Neuronal stem cell (in vitro differentiated cells): ENCODE results near the gene PTAR1.

ENCODE experiments used
- DNase-seq: peaks from one replicate; pipeline ENCODE4 v3.0.0-alpha.2; 2013; ENCODE audit warnings: low spot score
- H2AFZ ChIP-seq: one replicate; pipeline ENCODE4 v1.6.1; 2013; ENCODE audit warnings: mild to moderate bottlenecking, low read length, inconsistent platforms
- H2AK5ac ChIP-seq: 2 replicates; pipeline ENCODE4 v1.6.1; 2013; ENCODE audit warnings: low read depth, mild to moderate bottlenecking, inconsistent platforms, low read length, moderate library complexity, mixed read lengths
- H2BK120ac ChIP-seq: 2 replicates; pipeline ENCODE4 v1.6.1; 2013; ENCODE audit warnings: low read depth, mild to moderate bottlenecking, inconsistent platforms, low read length, moderate library complexity, mixed read lengths
- H2BK12ac ChIP-seq: one replicate; pipeline ENCODE4 v1.6.1; 2013; ENCODE audit warnings: low read length, inconsistent platforms
- H2BK15ac ChIP-seq: 2 replicates; pipeline ENCODE4 v1.6.1; 2013; ENCODE audit warnings: mild to moderate bottlenecking, low read length, inconsistent platforms, mixed read lengths
- H2BK5ac ChIP-seq: one replicate; pipeline ENCODE4 v1.6.1; 2013; ENCODE audit warnings: inconsistent platforms, mild to moderate bottlenecking, low read length, moderate library complexity
- H3K14ac ChIP-seq: one replicate; pipeline ENCODE4 v1.6.1; 2013; ENCODE audit warnings: low read length, inconsistent platforms
- H3K18ac ChIP-seq: 2 replicates; pipeline ENCODE4 v1.6.1; 2013; ENCODE audit warnings: low read length, inconsistent platforms
- H3K23ac ChIP-seq: 2 replicates; pipeline ENCODE4 v1.6.1; 2013; ENCODE audit warnings: low read depth, mild to moderate bottlenecking, mixed read lengths, low read length, inconsistent platforms; ENCODE audit not compliant: poor library complexity
- H3K27ac ChIP-seq: replicated peaks from 3 replicates; pipeline ENCODE4 v1.5.1; 2013; ENCODE audit warnings: low read length, inconsistent platforms
- H3K27me3 ChIP-seq, 3 experiments: 2 replicates each; pipeline ENCODE4 v1.6.1; 2013; ENCODE audit warnings: low read length in 3 of 3, mild to moderate bottlenecking in 2 of 3, inconsistent platforms in 1 of 3, low read depth in 1 of 3, mixed read lengths in 1 of 3, moderate library complexity in 1 of 3; ENCODE audit not compliant: control insufficient read depth in 3 of 3, insufficient read depth in 3 of 3
- H3K36me3 ChIP-seq, 2 donors: replicated peaks in 1 of 2; 2 replicates each; pipeline ENCODE4 v1.6.1; 2013; ENCODE audit warnings: low read length in 2 of 2; ENCODE audit not compliant: control insufficient read depth in 2 of 2, insufficient read depth in 2 of 2
- H3K4ac ChIP-seq: 2 replicates; pipeline ENCODE4 v1.6.1; 2013; ENCODE audit warnings: inconsistent platforms, mild to moderate bottlenecking, low read length, moderate library complexity
- H3K4me1 ChIP-seq, 2 donors: 1 replicate in 1 of 2; 2 replicates in 1 of 2; pipeline ENCODE4 v1.6.1; 2013; ENCODE audit warnings: low read length in 2 of 2, low read depth in 1 of 2; ENCODE audit not compliant: control insufficient read depth in 2 of 2, insufficient read depth in 1 of 2
- H3K4me2 ChIP-seq: one replicate; pipeline ENCODE4 v1.6.1; 2013; ENCODE audit warnings: mild to moderate bottlenecking, low read length, inconsistent platforms; ENCODE audit not compliant: insufficient read depth, poor library complexity, severe bottlenecking
- H3K4me3 ChIP-seq, 2 donors: 2 replicates each; pipeline ENCODE4 v1.5.1; 2013; ENCODE audit warnings: low read length in 2 of 2, mild to moderate bottlenecking in 2 of 2, inconsistent platforms in 1 of 2, moderate library complexity in 1 of 2
- H3K79me1 ChIP-seq: one replicate; pipeline ENCODE4 v1.6.1; 2013; ENCODE audit warnings: low read depth, mild to moderate bottlenecking, inconsistent platforms, low read length, moderate library complexity
- H3K9ac ChIP-seq: one replicate; pipeline ENCODE4 v1.6.1; 2013; ENCODE audit warnings: mild to moderate bottlenecking, low read depth, low read length, inconsistent platforms; ENCODE audit not compliant: poor library complexity
- H3K9me3 ChIP-seq, 2 donors: replicated peaks in 1 of 2; 2 replicates each; pipeline versions ENCODE3 to v1.6.1; 2013; ENCODE audit warnings: low read length in 2 of 2, mild to moderate bottlenecking in 2 of 2, inconsistent platforms in 1 of 2, low read depth in 1 of 2, mixed read lengths in 1 of 2, moderate library complexity in 1 of 2; ENCODE audit not compliant: control insufficient read depth in 2 of 2, insufficient read depth in 1 of 2
- H4K8ac ChIP-seq: one replicate; pipeline ENCODE4 v1.6.1; 2013; ENCODE audit warnings: low read depth, mild to moderate bottlenecking, inconsistent platforms, low read length, moderate library complexity
- H4K91ac ChIP-seq: one replicate; pipeline ENCODE4 v1.6.1; 2013; ENCODE audit warnings: low read length, low read depth, mild to moderate bottlenecking, inconsistent platforms; ENCODE audit not compliant: poor library complexity
- WGBS, 2 donors: extraction: QIAGEN DNeasy Blood & Tissue Kit; methylation state at CpG; one replicate each; pipeline ENCODE4 v1.1.7; 2013; ENCODE audit warnings: missing lambda C conversion rate in 2 of 2, mixed read lengths in 1 of 2; ENCODE audit not compliant: insufficient read length in 2 of 2, insufficient replicate concordance in 1 of 2; ENCODE audit errors: extremely low coverage in 2 of 2; 5-methylcytosine and 5-hydroxymethylcytosine counted together

PTAR1 gene

GRCh38 chr9:69674112-69674685 lies 85.6 kb downstream of the PTAR1 start:
- Histone ChIP-seq H3K36me3 (no peaks in the 10 kb centered on the region), H3K4me2 (no peak overlapping the region), H4K91ac (no peak overlapping the region), H3K79me1 (no peaks in the 10 kb centered on the region), H3K23ac (no peak overlapping the region), H3K9me3 (no peaks in the 10 kb centered on the region), H3K27me3 (peaks cover 0 to 37% (median 0%) of the 10 kb centered on the region in 3 experiments), H3K4me1 (peaks cover 4 to 7% of the 10 kb centered on the region in 2 donors), H2BK5ac (no peak overlapping the region), H2BK120ac (no peak overlapping the region), H3K4me3 (no peak overlapping the region), H2AK5ac (no peak overlapping the region), H2BK15ac (no peak overlapping the region), H2BK12ac (no peak overlapping the region), H2AFZ (no peak overlapping the region), H3K14ac (no peak overlapping the region), H3K4ac (no peak overlapping the region), H3K27ac (no peak overlapping the region), H3K18ac (no peak overlapping the region), H4K8ac (no peak overlapping the region), H3K9ac (no peak overlapping the region)
- no peak for DNase-seq
- no CpG with 5 or more reads among the region's 11 CpGs for WGBS, 2 donors

GRCh38 chr9:69673311-69673640 lies 86.5 kb downstream of the PTAR1 start:
- peaks cover 4 to 12% of the 10 kb centered on the region in 2 donors for H3K4me1 ChIP-seq
- H2BK15ac ChIP-seq = no peak overlapping the region
- peaks cover 0 to 38% (median 0%) of the 10 kb centered on the region in 3 experiments for H3K27me3 ChIP-seq
- WGBS, 2 donors = no CpG with 5 or more reads among the region's 6 CpGs
- no peak overlapping the region for H4K8ac ChIP-seq
- no peak overlapping the region for H3K9ac ChIP-seq
- H2BK120ac ChIP-seq = no peak overlapping the region
- no peaks in the 10 kb centered on the region for H3K79me1 ChIP-seq
- H2BK12ac ChIP-seq = no peak overlapping the region
- H3K9me3 ChIP-seq = no peaks in the 10 kb centered on the region
- H4K91ac ChIP-seq = no peak overlapping the region
- no peak overlapping the region for H2AK5ac ChIP-seq
- H3K14ac ChIP-seq = no peak overlapping the region
- no peak overlapping the region for H3K4ac ChIP-seq
- H2BK5ac ChIP-seq = peak overlapping the region; percentile 40
- peak overlapping the region in 1 of 2 donors; percentile 63 for H3K4me3 ChIP-seq
- no peaks in the 10 kb centered on the region for H3K36me3 ChIP-seq
- no peak overlapping the region for H3K23ac ChIP-seq
- H2AFZ ChIP-seq = peak overlapping the region; percentile 100
- peak overlapping the region; percentile 40 for H3K27ac ChIP-seq
- no peak for DNase-seq
- H3K18ac ChIP-seq = peak overlapping the region; percentile 90
- peak overlapping the region; percentile 94 for H3K4me2 ChIP-seq

DNA sequence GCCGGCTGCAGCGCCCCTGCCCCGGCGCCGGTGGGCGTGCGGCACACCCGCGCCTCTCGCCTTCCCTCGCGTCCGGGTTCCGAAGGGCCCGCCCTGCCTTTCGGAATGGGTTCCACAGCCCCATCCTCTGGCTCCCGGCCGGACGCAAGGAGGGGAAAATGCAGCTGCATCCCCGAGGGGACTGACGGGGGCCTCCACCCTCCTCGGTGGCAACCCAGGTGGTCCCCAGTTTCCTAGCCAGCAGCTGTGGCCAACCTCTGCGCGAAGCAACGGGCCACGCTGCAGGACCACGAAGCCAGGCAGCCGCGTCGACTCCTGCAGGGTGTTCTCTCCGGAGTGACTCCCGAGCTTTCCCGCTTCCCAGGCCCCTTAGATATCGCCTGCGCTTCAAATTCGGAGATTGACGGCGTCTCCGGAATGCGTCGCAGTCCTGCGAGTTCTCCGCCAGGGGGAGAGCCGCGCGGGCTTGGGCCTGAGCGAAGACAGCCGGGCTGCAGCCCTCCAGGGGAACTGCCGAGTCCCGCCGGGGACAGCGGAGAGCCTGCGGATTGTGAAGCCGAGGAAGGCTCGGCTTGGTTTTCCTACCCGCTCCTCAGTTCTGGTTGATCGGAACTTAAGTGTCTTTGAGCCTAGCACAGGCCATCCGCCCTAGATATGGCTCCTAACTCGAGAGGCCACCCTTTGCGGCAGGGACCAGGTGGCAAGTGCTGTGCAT lies 87.1 kb downstream of the PTAR1 start:
- Histone ChIP-seq H3K4me2 (peak overlapping the region; percentile 94), H2BK120ac (peak overlapping the region; percentile 89), H3K4ac (no peak overlapping the region), H3K14ac (no peak overlapping the region), H3K79me1 (no peaks in the 10 kb centered on the region), H2BK12ac (no peak overlapping the region), H3K23ac (no peak overlapping the region), H3K36me3 (no peaks in the 10 kb centered on the region), H3K27ac (peak overlapping the region; percentile 86), H3K4me1 (peaks cover 4 to 17% of the 10 kb centered on the region in 2 donors), H3K27me3 (peaks cover 0 to 38% (median 0%) of the 10 kb centered on the region in 3 experiments), H2BK15ac (peak overlapping the region; percentile 95), H3K9me3 (no peaks in the 10 kb centered on the region), H3K18ac (peak overlapping the region; percentile 99), H2AFZ (peak overlapping the region; percentile 100), H2BK5ac (peak overlapping the region; percentile 40), H2AK5ac (no peak overlapping the region), H4K91ac (peak overlapping the region; percentile 89), H3K4me3 (peak overlapping the region; percentile 63 to 87), H4K8ac (peak overlapping the region; percentile 54), H3K9ac (peak overlapping the region; percentile 94)
- peak; percentile 89 for DNase-seq
- WGBS, 2 donors = no CpG with 5 or more reads among the region's 60 CpGs

DNA sequence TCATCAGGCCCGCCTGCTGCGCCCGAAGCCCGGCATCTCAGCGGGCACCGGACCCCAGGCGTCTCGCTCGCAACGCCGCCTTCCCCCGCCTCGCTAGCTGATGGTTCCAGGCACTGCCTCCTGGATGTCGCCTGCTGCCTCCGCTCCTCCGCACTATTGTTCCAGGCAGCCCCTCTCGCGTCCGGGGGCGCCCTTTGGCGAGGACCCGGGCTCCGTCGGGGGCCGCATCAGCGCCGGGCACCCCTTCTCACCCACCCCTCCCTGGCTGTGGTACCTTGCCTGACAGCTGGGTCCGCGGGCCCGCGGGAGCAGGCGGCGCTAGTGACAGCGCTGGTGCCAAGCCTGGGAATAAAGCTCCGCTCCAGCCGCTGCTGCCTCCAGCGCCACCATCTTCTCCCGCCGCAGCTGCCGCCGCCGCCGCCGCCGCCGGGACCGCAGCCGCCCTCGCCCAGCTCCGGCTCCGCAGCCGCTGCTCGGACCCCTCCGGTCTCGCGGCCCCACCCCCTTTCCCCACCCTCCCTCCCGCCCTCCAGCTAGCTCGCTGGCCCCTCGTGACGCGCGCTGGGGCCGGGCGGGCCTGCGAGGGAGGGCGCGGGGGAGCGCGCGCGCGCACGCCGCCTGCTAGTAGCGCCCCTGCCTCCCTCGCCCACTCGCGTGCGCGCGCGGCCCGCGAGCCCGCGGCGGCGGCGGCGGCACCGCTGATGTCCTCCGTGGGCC lies 87.8 kb downstream of the PTAR1 start, which contains the start of gene APBA1:
Gene APBA1 (minus strand): TSS at position 493 of the 717 bp plus-strand sequence.
- Histone ChIP-seq H3K4ac (no peak within 1 kb of the TSS), H3K4me2 (peak within 1 kb of the TSS; percentile 94), H3K9me3 (no peaks in the 10 kb centered on the region), H3K18ac (peak within 1 kb of the TSS; percentile 99), H2BK15ac (peak within 1 kb of the TSS; percentile 95), H3K79me1 (no peaks in the 10 kb centered on the region), H3K23ac (peak within 1 kb of the TSS; percentile 77), H2BK120ac (peak within 1 kb of the TSS; percentile 89), H2BK12ac (peak within 1 kb of the TSS; percentile 77), H3K27ac (peak within 1 kb of the TSS; percentile 86), H4K8ac (peak within 1 kb of the TSS; percentile 54), H3K4me1 (peaks cover 4 to 19% of the 10 kb centered on the region in 2 donors), H4K91ac (peak within 1 kb of the TSS; percentile 89), H3K14ac (peak within 1 kb of the TSS; percentile 90), H2AFZ (peak within 1 kb of the TSS; percentile 100), H3K27me3 (peaks cover 0 to 35% (median 0%) of the 10 kb centered on the region in 3 experiments), H3K9ac (peak within 1 kb of the TSS; percentile 96), H3K4me3 (peak within 1 kb of the TSS; percentile 63 to 88), H2BK5ac (peak within 1 kb of the TSS; percentile 40), H3K36me3 (no peaks in the 10 kb centered on the region), H2AK5ac (peak within 1 kb of the TSS; percentile 16)
- peak; percentile 61 for DNase-seq
- no CpG with 5 or more reads among the region's 92 CpGs for WGBS, 2 donors
